ENCODE results near the gene TMEM59L.
"Not testable (repeated sequence)": the region's sequence is repeated elsewhere in the genome, so short reads cannot be mapped to it uniquely, and the experiment has no call there.

Gene TMEM59L

DNA sequence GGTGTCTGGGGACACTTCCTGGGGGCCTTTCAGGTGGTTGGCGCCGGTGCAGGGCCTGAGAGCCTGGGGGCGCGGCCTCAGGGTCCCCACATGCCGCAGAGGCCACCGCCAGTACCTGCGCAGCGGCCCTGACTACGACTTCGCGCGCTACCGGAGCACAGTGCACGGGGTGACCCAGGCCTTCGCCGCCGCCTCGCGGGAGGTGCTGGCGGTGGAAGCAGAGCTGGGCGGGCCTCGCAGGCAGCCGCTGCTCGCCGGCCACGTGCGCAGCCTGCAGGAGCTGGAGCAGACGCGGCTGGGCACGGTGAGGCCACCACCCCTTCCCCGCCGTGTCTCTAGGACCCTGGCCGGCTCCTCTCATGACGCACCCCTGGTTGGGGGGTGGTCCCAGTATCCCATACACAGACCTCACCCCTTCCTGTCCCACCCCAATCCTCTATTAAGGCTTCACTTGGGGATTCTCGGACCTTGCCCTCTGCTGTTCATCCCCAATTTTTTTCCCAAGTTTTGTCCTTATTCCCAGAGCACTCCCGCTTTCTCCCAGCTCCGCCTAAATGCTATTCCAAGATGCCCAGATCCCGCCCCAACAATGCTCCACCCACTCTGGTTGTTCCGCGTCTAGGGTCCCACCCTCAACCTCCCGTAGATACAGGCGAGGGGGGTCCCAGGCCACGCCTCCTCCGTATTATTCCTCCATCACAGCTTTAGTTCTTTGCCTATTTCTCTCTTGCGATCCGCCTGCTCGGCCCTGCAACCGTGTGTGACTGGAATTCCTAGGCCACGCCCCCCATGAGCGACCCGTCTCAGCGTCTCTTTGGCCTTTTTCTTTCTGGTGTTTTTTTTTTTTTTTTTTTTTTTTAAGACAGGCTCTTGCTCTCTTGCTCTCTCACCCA lies 23.0 kb upstream of the TMEM59L start:
- no peak for DNase-seq (ENCODE audit: low read depth)
- TF ChIP-seq, protein P1, sequence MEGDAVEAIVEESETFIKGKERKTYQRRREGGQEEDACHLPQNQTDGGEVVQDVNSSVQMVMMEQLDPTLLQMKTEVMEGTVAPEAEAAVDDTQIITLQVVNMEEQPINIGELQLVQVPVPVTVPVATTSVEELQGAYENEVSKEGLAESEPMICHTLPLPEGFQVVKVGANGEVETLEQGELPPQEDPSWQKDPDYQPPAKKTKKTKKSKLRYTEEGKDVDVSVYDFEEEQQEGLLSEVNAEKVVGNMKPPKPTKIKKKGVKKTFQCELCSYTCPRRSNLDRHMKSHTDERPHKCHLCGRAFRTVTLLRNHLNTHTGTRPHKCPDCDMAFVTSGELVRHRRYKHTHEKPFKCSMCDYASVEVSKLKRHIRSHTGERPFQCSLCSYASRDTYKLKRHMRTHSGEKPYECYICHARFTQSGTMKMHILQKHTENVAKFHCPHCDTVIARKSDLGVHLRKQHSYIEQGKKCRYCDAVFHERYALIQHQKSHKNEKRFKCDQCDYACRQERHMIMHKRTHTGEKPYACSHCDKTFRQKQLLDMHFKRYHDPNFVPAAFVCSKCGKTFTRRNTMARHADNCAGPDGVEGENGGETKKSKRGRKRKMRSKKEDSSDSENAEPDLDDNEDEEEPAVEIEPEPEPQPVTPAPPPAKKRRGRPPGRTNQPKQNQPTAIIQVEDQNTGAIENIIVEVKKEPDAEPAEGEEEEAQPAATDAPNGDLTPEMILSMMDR (conservative IDR thresholded peaks at IDR 0.05; ENCODE audit: low read depth, low read length) = peak; percentile 2
- peak overlapping the region; percentile 59 for H3K4me3 ChIP-seq (ENCODE audit: low read length)

DNA sequence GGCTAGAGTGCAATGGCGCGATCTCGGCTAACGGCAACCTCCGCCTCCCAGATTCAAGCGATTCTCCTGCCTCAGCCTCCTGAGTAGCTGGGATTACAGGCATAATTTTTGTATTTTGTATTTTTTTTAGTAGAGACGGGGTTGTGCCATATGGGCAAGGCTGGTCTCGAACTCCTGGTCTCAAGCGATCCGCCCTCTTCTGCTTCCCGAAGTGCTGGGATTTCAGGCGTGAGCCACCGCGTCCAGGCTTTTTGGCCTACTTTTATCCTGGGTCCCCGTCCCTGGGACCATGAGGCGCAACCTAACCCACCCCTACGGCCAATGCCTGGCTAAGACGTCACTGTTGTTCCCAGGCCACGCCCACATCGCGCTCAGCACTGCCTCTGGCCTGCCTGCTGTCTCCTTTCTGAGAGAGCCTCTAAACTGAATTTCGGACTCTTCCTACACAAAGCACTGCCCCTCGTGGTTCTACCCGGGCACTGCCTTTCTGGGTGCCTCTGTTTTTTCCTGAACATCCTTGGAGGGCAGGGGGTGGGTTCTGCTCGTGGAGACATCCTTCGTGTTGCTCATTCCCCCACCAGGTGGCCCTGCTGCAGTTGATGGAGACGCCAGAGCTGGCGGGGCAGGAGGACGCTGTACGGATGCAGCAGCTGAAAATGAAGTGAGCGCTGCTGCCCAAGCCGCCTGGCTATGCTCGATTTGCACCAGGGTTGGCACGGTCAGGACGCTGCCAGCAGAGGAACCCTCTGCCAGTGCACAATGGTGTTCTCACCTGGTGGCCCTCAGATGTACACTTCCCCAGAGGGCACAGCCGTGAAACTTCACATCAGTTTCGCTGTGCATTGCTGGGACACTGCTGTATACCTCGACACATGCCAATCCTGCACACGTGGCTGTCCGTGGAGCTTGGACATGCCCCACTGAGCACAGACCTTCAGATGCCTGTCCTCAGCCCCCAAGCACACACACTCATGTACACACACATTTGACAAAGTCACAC lies 22.1 kb upstream of the TMEM59L start:
- H3K4me3 ChIP-seq (ENCODE audit: low read length) = no peak overlapping the region
- TF ChIP-seq, protein P1 (conservative IDR thresholded peaks at IDR 0.05; ENCODE audit: low read depth, low read length) = peak; percentile 31
- no peak for DNase-seq (ENCODE audit: low read depth)

DNA sequence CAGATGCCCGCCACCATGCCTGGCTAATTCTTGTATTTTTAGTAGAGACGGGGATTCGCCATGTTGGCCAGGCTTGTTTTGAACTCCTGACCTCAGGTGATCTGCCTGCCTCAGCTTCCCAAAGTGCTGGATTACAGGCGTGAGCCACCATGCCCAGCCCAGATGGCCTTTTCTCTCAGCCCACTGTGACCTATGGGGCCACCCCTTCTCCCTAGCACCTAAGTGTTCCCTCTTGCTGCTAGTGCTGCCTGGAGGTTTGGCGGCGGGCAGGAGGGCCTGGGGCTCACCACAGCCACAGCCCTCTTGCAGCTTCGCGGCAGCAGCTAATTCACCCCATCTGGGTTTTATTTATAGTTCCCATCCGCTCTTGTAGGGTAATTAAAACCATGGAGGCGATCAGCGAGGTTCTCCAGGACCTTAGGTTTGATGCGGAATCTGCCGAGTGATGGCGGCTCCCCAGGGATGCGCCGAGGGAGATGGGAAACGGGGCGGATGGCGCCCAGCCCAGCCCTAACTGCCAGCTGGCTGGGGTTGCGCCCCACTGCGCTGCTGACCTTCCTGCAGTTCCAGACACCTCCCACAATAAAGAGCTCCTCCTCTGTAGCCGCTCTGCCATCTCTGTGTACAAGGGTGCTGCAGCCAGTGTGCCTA lies 20.8 kb upstream of the TMEM59L start:
- no peak overlapping the region for H3K4me3 ChIP-seq (ENCODE audit: low read length)
- DNase-seq (ENCODE audit: low read depth) = no peak
- TF ChIP-seq, protein P1 (conservative IDR thresholded peaks at IDR 0.05; ENCODE audit: low read depth, low read length) = no peak

GRCh38 chr19:18592732-18593131 lies 19.9 kb upstream of the TMEM59L start:
- DNase-seq (ENCODE audit: low read depth); H3K4me3 ChIP-seq (ENCODE audit: low read length): not testable (repeated sequence)

DNA sequence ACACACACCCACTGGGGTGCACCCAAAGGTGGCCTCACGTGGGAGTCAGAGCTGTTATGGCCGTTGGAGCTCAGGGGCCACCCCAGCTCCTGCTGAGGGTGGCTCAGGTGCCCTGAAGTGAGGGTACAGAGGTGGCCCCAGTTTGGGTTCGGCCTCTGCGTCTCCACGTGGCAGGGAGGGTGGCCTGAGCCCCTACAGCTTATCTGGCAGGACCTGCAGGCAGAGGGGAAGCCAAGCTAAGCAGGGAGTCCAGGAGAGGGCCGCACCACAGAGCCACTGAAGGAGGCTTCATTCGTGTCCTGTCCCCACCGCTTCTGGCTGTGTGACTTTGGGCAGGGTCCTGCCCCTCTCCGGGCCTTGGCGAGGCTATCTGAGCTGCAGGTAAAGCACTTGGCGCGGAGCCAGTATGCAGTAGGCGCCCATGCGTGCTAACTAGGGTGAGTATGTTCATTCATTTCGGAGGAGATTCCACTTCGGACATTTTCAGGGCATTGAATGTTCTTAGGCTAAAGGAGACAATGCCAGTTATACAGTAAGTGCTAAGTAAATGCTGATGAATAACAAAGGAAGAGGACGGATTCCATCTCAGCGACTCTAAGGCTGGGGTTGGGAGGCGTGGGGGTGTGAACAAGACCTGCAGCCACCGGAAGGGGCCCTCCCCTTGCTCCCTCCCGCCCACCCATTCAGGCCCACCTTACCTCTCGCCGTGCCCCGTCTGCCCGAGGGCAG lies 19.1 kb upstream of the TMEM59L start:
- no peak overlapping the region for H3K4me3 ChIP-seq (ENCODE audit: low read length)
- TF ChIP-seq, protein P1 (conservative IDR thresholded peaks at IDR 0.05; ENCODE audit: low read depth, low read length) = no peak
- DNase-seq (ENCODE audit: low read depth) = no peak

DNA sequence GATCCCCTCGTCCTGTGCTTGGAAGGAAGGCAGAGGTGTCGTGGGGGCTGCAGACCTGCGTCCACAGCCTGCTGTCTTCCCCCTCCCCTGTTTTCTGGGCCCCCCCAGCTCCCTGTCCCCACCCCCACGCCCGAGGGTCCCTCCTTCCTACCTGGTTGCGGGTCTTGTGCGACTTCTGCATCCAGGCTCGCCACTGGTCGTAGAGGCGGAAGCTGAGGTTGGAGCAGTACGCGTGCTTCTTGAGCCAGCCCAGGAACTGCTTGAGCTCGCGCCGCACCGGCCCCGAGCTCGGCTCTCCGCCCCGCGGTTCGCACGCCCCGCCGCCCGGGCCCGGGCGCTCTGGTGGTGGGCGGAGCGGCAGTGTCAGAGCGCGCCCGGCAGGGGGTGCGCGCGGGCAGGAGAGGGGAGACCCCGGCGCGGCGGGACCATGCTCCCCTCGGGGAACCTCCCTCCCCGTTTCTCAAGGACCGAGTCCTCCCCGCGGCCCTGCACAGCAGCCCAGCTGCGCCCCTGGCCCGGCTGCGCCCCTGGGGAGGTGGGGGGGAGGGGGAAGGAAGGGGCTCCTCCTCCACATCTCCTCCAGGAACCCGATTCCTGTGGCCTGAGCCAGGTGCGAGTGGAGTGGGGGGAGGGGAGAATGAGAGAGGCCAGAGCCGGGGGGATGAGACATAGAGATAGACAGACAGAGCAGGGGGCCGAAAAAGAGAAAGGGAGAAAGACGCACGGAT lies 18.4 kb upstream of the TMEM59L start:
- H3K4me3 ChIP-seq (ENCODE audit: low read length) = peak overlapping the region; percentile 27
- peak; percentile 34 for DNase-seq (ENCODE audit: low read depth)
- TF ChIP-seq, protein P1 (conservative IDR thresholded peaks at IDR 0.05; ENCODE audit: low read depth, low read length) = peak; percentile 64

All from retinal pigment epithelial cell (primary cell).